Neural cell (in vitro differentiated cells): ENCODE data around the gene RNF227. TPM values are rescaled to one million over a fixed set of nuclear protein-coding genes. Genes with fewer than 3 reads are reported as not detected.

Experiments used
- H2AFZ ChIP-seq: fragments of 200-600, 300-800 bp; sonication (generic), shearing (Covaris generic); 2 replicates; pipeline ENCODE4 v1.6.0; 2014; ENCODE audit warnings: low read depth, mild to moderate bottlenecking, antibody characterized with exemption, low read length, moderate library complexity
- H3F3A ChIP-seq: fragments of 200-600 bp; shearing (Covaris generic); 2 replicates; pipeline ENCODE4 v1.6.1; 2016; ENCODE audit warnings: mild to moderate bottlenecking, moderate library complexity, mixed read lengths, antibody characterized with exemption, low read length; ENCODE audit not compliant: insufficient read depth, poor library complexity, severe bottlenecking
- H3K27ac ChIP-seq: fragments of 200-600, 300-800 bp; sonication (generic), shearing (Covaris generic); 2 replicates; pipeline ENCODE4 v1.5.1; 2014; ENCODE audit warnings: mild to moderate bottlenecking, low read length, moderate library complexity
- H3K27me3 ChIP-seq: fragments of 300-800, 200-600 bp; sonication (generic), shearing (Covaris generic); 2 replicates; pipeline ENCODE4 v1.6.0; 2014; ENCODE audit warnings: mild to moderate bottlenecking, low read depth, low read length, moderate library complexity; ENCODE audit not compliant: insufficient read depth
- H3K36me3 ChIP-seq: fragments of 300-800, 200-600 bp; sonication (generic), shearing (Covaris generic); 2 replicates; pipeline ENCODE4 v1.5.1; 2014; ENCODE audit warnings: mild to moderate bottlenecking, antibody characterized with exemption, low read length, moderate library complexity; ENCODE audit not compliant: insufficient read depth
- H3K4me2 ChIP-seq: fragments of 300-800, 200-600 bp; sonication (generic), shearing (Covaris generic); 2 replicates; pipeline ENCODE4 v1.6.0; 2014; ENCODE audit warnings: mild to moderate bottlenecking, low read length
- H3K4me3 ChIP-seq: fragments of 300-800, 200-600 bp; sonication (generic), shearing (Covaris generic); 2 replicates; pipeline ENCODE4 v1.5.1; 2014; ENCODE audit warnings: mild to moderate bottlenecking, low read length, moderate library complexity
- H3K79me2 ChIP-seq: fragments of 200-600 bp; shearing (Covaris generic); replicated peaks from 2 replicates; pipeline ENCODE4 v1.6.0; 2014; ENCODE audit warnings: mild to moderate bottlenecking, low read length, moderate library complexity; ENCODE audit not compliant: insufficient read depth
- H3K9ac ChIP-seq: fragments of 300-800, 200-600 bp; sonication (generic), shearing (Covaris generic); 2 replicates; pipeline ENCODE4 v1.6.1; 2016; ENCODE audit warnings: mild to moderate bottlenecking, low read length, mixed read lengths
- H3K9me2 ChIP-seq: fragments of 200-600 bp; shearing (Covaris generic); 2 replicates; pipeline ENCODE4 v1.6.1; 2016; ENCODE audit warnings: mild to moderate bottlenecking, low read length, mixed read lengths; ENCODE audit not compliant: insufficient read depth
- H3K9me3 ChIP-seq: fragments of 200-600, 300-800 bp; sonication (generic), shearing (Covaris generic); 2 replicates; pipeline ENCODE4 v1.6.1; 2016; ENCODE audit warnings: mild to moderate bottlenecking, mixed run types, low read length, moderate library complexity, mixed read lengths
- H4K20me1 ChIP-seq: fragments of 200-600 bp; shearing (Covaris generic); 2 replicates; pipeline ENCODE4 v1.6.1; 2016; ENCODE audit warnings: mild to moderate bottlenecking, mixed run types; ENCODE audit not compliant: insufficient read depth
- CTCF ChIP-seq: fragments of 450-650 bp; IDR thresholded peaks from 2 replicates; pipeline ENCODE4 v1.5.1; 2014; ENCODE audit warnings: antibody characterized with exemption, mild to moderate bottlenecking, moderate library complexity; ENCODE audit not compliant: poor library complexity, severe bottlenecking
- EP300 ChIP-seq: fragments of 450-650 bp; conservative IDR thresholded peaks from 2 replicates; pipeline ENCODE4 v1.6.1; 2014; ENCODE audit warnings: antibody characterized with exemption, mild to moderate bottlenecking, moderate library complexity; ENCODE audit not compliant: poor library complexity, severe bottlenecking
- EZH2 ChIP-seq: fragments of 200-600, 300-800 bp; shearing (Covaris generic), sonication (generic); IDR thresholded peaks from 2 replicates; pipeline ENCODE4 v1.6.1; 2014; ENCODE audit warnings: antibody characterized with exemption, low read length, borderline replicate concordance, mild to moderate bottlenecking; ENCODE audit not compliant: insufficient read depth, poor library complexity, severe bottlenecking
- MXI1 ChIP-seq: fragments of 450-650 bp; conservative IDR thresholded peaks from 2 replicates; pipeline ENCODE4 v1.6.1; 2014; ENCODE audit warnings: antibody characterized with exemption, mild to moderate bottlenecking; ENCODE audit not compliant: poor library complexity, severe bottlenecking
- POLR2AphosphoS5 ChIP-seq: IDR thresholded peaks from 2 replicates; pipeline ENCODE4 v1.6.1; 2012
- RAD21 ChIP-seq: fragments of 450-650 bp; conservative IDR thresholded peaks from 2 replicates; pipeline ENCODE4 v1.6.1; 2014; ENCODE audit warnings: antibody characterized with exemption, mild to moderate bottlenecking, moderate library complexity
- REST ChIP-seq: IDR thresholded peaks from 2 replicates; pipeline ENCODE4 v1.6.1; 2012; ENCODE audit warnings: borderline replicate concordance
- TAF1 ChIP-seq: IDR thresholded peaks from 2 replicates; pipeline ENCODE4 v1.6.1; 2012; ENCODE audit warnings: low read depth
- polyA plus RNA-seq: library from polyadenylated mRNA; depleted of rRNA; stranded (reverse); fragments of >200 nt; gene quantifications from 2 replicates; pipeline ENCODE4 v1.2.3, GENCODE V29; 2014

The RNF227 gene
- polyA plus RNA-seq, 1 donor from 2014 or later, result 69.9 TPM

- Histone ChIP-seq H3K27ac (no peak overlapping the region), H3K4me3 (no peak overlapping the region), H3K36me3 (no peaks in the 10 kb centered on the region), H4K20me1 (no peaks in the 10 kb centered on the region), H3K9me2 (no peaks in the 10 kb centered on the region), H3K79me2 (no peaks in the 10 kb centered on the region), H2AFZ (no peak overlapping the region), H3K4me2 (no peak overlapping the region), H3K9me3 (no peaks in the 10 kb centered on the region), H3F3A (no peaks in the 10 kb centered on the region), H3K9ac (no peak overlapping the region), H3K27me3 (no peaks in the 10 kb centered on the region)
- TF ChIP-seq EZH2 (no peak), CTCF (no peak), POLR2AphosphoS5 (no peak), TAF1 (no peak), MXI1 (no peak), RAD21 (no peak)
Measured at GRCh38 chr17:7951143-7951792, 35.2 kb upstream of the RNF227 start.

- Histone ChIP-seq H3K36me3 (no peaks in the 10 kb centered on the region), H4K20me1 (no peaks in the 10 kb centered on the region), H3K4me3 (no peak overlapping the region), H3K79me2 (no peaks in the 10 kb centered on the region), H3F3A (no peaks in the 10 kb centered on the region), H3K9me3 (no peaks in the 10 kb centered on the region), H3K27me3 (no peaks in the 10 kb centered on the region), H3K9me2 (no peaks in the 10 kb centered on the region), H2AFZ (no peak overlapping the region), H3K27ac (no peak overlapping the region), H3K4me2 (no peak overlapping the region), H3K9ac (no peak overlapping the region)
- TF ChIP-seq MXI1, result no peak
Measured at GRCh38 chr17:7950578-7950977, 34.5 kb upstream of the RNF227 start.

GRCh38 chr17:7947651-7948050, 31.6 kb upstream of the RNF227 start:
- Histone ChIP-seq H3K27me3 (no peaks in the 10 kb centered on the region), H3K27ac (no peak overlapping the region), H3K9me2 (no peaks in the 10 kb centered on the region), H3K4me3 (no peak overlapping the region), H3K9ac (no peak overlapping the region), H3F3A (no peaks in the 10 kb centered on the region), H2AFZ (no peak overlapping the region), H3K79me2 (no peaks in the 10 kb centered on the region), H3K36me3 (peaks cover 4% of the 10 kb centered on the region), H3K4me2 (no peak overlapping the region), H3K9me3 (no peaks in the 10 kb centered on the region), H4K20me1 (no peaks in the 10 kb centered on the region)
- TF ChIP-seq EZH2 (no peak), EP300 (no peak), REST (no peak), CTCF (no peak), TAF1 (no peak)
